GM18907 (cell line): Measurements from ENCODE around the gene SYT3.

ENCODE experiments used
- ATAC-seq: cut with Tn5 transposase; IDR thresholded peaks from one replicate; pipeline ENCODE4 v1.9.1; 2021; ENCODE audit warnings: mild to moderate bottlenecking, moderate library complexity; ENCODE audit not compliant: unreplicated experiment

Gene SYT3

DNA sequence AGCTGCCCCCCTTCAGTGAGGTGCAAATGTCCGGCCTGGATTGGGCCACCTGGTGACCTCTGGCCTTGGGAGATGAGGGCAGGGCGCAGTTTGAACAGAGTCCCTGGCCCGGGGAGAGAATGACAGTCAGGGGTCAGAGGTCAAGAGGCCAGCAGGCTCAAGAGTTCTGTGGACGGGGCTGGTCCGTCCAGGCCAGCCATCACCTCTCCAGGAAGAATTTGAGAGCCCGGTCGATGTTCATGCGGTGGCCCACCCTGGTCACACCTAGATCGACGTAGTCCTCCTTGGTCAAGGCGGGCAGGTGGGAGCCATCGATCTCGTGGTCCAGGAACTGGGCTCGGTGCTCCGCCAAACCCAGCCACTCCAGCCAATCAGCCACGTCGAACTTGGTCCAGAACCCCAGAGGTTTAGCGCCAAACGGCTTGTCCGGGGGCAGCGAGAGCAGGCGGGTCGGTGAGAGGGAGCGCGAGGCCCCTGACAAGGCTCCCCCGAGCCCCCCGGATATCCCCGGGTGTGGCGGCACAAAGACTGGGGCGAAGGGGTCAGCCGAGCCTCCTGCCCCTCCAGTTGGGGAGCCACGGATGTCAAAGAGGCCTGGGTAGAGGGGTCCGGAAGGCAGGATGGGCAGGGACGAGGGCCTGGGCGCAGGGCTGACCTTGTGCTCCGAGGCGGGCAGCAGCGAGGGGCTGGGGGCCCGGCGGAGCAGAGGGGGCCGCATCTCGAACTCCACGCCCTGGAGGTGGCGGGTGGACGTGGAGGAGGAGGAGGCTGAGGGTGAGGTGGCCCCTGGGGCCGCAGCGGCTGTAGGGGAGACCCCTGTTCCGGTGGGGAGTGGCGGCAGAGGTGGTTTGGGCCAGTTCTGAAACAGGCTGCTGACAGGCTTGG, 22.3 kb upstream of the SYT3 start:
- no peak for ATAC-seq

DNA sequence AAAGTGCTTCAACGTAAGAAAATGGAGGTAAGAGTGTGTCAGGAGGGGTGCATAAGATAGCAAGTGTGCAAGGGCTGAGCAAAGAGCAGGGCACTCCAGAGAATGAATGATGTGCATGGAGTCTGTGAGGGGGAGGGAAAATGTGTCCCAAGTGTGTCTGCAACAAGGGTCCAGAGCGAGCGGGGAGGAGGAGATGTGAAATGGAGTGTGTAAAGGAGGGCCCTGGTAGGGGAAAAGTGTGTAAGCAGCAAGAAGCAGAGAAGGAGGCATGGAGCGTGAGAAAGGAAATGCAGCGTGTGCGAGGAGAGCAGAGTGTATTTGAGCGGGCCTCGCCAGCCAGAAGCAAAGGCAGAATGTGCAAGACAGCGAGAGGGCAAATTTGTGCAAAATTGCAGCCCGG, 21.3 kb upstream of the SYT3 start:
- ATAC-seq: no peak

DNA sequence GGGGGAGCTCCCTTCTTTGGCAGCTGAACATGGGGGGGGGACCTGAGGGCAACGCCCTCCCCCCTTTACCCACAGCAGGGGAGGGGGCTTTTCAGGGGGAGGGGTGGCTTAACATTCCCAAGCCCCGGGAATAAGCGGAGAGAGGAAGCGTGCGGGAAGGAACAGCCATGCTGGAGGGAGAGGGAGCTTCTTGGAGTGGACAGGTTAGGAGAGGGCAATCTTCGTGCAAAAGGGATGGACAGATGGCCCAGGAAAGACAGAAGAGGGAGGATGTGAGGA, 20.3 kb upstream of the SYT3 start:
- no peak for ATAC-seq

DNA sequence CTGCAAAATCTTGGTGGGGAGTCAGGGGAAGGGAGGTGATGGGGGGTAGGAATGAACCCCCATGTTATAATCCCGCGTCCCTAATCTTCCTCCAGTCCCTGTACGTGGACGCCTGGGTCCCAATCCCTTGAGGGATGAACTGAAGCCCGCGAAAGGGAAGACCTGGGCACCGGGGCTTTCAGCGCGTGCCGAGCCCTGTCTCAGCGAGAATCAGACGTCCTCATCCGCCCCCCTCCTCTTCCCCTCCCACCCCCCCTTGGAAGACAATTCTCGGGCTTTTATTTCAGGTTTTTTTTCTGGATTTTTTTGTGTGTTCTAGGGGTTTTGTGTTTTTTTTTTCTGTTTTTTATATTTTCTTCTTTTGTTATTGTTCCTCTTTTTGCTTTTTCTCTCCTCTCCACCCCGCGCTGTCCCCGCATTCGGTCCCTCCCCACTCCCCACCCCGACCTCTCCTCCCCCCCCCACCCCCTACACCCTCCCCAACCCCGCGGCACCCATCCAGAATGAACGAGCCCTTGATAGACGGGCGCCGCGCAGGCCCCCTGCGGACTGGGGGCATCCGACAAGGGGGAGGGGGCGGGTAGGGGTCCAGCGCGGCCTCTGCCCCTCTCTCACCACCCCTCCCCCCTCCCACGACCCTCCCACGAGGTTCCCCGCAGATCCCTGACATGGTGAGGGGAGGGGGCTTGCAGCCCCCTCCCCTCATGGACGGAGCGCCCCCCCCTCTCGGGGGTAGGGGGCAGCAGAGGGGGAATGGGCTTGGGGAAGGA, 19.8 kb upstream of the SYT3 start:
- no peak for ATAC-seq

DNA sequence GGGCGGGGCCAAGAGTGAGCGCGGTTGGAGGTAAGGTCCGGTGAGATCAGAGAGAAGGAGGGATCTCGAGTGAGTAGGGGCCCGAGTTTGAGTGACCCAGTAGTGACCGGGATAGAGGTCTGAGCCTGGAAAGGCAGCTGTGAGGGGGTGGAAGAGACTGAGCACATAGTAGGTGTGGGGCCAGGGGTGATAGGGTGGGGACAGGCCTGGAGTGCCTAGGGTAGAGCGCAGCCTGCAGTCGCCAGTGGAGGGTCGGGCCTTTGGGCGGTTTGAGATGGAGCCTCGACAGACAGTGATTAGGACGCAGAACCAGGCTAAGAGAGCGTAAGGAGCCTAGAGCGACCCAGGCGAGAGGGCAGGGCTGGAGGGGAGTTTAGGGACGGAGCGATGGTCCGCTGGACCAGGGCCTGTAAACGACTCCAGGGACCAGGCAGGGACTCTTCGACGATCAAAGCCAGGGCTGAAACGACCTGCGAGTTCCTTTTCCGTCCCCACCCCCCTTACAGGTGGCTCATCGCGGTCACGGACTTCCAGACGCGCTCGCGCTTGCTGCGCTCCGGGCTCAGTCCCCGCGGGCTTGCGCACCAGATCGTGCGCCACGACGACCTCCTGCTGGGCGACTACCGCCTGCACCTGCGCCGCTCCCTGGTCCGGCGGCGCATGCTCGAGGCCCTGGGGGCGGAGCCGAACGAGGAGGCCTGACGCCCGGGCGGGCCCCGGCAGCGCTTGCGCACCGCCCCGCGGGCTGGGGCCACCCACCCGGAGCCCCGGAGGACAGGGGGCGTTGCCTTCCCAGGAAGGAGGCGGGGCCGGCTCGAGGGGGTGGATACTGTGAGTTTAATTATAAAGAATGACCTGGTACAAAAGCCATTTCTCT, 19.0 kb upstream of the SYT3 start:
- ATAC-seq: no peak

DNA sequence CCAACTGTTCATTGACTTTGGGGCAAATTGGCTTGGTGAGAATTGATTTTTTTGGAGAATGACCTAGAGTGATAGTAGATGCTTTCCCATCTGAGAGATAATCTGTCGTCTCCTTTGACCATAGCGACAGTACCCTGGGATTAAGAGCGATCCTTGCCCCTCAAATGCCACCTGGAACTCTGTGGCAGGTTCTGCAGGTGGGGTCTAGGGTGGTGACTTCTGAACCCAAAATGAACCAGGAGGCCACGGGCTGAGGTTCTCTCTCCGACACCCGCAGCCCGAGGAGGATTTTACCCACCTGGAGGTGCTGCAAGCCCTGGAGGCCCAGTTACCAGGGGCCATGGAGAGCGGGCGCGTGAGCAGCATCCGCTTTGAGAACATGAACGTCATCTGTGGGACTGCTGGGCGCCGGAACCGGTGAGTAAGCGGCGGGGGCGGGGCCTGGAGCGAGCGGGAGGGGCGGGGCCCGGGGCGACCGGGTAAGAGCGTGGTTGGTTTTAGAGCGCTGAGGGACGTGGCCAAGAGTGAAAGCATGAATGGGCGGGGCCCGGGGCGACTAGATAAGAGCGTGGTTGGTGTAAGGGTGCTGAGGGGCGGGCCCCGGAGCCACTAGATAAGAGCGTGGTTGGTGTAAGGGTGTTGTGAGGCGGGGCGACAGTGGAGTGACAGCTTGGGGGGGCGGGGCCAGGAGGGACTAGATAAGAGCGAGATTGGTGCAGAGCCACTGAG, 18.2 kb upstream of the SYT3 start:
- no peak for ATAC-seq

DNA sequence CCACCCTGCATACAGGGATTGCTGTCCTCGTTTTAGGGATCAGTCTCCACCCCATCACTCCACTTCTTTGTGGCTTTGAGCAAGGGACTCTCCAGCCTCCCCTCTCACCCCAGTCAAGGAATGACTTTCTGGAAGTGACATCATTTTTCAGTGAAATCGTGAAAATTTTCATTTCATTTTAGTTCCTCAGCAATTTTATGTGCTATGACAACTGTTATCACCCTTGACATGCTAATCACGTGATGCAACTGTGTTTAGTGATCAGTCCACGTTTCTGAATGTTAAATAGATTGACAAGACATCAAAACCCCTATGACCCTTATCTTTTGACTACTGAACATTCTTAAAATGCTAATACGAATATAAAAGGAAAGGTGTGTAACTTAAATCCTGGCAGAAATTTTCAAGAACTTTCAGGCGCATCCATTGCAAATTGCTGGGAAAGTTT, 17.6 kb upstream of the SYT3 start:
- no peak for ATAC-seq

DNA sequence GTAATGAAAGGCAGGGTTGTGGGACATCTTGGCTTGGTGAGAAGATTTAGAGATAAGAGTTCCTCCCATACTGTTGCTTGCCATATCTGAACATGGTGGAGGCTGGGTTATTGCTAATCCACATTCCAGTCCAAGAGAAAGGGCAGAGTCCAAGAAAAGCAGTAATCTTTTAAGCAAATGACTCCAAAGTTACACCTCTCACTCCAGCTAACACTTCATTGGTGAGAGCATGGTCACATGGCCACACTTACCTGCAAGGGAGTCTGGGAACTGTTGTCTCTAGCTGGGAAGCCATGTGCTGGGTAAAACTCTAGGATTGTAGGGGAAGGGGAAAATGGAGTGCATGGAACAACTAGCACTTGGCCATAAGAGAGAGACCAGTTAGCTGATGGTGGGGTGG, 15.2 kb upstream of the SYT3 start:
- no peak for ATAC-seq

DNA sequence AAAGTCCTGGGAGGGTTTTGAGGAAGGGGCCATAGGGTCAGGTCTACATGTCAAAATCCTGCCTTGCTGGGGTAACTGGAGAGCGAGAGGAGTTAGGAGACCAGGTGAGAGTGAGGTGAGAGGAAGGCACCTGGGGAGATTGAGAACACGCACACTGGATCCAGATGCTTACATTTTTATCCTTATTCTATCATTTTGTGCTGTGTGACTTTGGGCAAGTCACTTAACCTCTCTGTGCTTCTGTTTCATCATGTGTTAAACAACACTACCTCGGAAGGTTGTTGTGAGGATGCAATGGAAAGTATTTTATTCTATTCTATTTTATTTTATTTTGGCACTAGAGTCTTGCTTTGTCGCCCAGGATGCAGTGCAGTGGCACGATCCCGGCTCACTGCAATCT, 13.0 kb upstream of the SYT3 start:
- ATAC-seq: no peak

DNA sequence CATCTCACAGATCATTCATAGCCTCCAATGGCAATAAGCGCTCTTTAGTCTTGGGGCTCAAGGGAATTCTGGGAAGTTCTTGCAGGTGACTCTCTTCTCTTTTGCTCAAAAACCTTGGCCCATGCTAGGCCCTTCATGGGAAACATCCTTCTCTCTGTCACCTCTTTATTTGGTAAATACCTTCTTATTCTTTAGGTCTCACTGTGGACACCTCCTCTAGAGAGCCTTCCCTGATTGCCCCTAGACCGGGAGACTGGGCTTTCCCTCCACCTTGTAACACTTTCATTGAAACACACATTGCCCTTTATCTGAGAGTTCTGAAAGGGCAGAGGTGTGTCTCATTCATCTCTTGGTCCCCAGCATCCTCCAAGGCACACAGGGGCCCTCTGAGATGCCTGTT, 11.5 kb upstream of the SYT3 start:
- no peak for ATAC-seq

DNA sequence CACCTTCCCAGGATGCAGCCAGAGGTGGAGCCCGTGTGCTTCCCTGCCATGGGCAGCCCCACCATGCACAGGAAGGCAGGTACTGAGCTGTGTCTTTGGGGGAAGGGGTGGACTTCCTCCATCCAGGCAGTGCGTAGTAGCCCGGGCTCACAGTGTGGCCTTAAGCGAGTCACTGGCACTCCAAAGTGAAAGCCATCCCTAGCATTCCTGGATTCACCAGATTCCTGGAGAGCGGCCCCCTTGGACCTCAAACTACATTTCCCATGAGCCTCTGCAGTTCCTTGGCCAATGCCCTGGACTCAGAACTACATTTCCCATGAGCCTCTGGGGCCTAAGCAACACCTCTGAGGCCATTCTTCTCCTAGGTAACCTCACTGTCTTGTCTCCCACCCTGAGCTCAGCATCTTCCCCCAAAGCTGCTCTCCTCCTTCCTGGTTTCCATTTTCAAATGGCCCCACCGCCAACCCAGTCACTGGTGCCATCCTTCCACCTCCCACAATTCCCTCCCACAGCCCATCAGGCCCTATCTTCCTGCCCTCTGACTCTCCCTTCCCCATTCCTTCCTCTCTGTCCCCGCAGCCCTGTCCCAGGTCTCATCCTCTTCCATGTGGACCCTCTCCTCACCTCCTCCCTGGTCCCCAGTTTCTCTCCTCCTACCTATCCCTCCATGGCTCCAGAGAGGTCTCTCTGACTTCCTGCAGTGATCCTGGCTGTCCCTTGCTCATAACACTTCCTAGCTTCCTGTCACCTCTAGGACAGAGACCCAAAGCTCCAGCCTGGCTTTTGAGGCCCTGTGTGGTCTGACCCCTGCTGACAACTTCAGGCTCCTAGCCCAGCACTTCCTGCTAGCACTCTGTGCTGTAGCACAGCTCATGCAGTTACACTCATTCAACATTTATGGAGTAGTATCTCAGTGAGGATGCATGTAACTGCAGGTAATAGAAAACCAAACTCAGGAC, 10.0 kb upstream of the SYT3 start, which contains the start of gene C19orf81:
Gene C19orf81, plus strand, starts transcription at position 13 of the 959 bp plus-strand sequence. Its CDS starts 0 bp downstream, at position 13.
- ATAC-seq: no peak

DNA sequence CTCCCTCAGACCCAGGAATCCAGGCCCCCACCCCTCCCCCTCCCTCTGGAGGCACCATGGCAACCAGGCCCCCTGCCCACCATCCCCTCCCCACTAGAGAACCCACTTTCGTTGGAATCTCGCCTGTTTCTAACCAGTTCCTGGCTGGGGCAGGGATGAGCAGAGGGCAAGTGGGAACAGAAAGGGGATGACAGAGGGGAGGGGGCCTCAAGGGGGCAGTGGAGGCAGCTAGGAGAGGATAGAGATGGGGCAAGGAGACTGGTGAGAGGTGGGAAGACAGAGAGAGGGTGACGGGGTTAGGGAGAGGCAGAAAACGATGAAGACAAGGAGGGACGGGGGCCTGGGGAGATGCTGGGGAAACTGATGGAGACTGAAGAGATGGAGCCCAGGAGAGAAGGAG, 9.0 kb upstream of the SYT3 start:
- no peak for ATAC-seq

DNA sequence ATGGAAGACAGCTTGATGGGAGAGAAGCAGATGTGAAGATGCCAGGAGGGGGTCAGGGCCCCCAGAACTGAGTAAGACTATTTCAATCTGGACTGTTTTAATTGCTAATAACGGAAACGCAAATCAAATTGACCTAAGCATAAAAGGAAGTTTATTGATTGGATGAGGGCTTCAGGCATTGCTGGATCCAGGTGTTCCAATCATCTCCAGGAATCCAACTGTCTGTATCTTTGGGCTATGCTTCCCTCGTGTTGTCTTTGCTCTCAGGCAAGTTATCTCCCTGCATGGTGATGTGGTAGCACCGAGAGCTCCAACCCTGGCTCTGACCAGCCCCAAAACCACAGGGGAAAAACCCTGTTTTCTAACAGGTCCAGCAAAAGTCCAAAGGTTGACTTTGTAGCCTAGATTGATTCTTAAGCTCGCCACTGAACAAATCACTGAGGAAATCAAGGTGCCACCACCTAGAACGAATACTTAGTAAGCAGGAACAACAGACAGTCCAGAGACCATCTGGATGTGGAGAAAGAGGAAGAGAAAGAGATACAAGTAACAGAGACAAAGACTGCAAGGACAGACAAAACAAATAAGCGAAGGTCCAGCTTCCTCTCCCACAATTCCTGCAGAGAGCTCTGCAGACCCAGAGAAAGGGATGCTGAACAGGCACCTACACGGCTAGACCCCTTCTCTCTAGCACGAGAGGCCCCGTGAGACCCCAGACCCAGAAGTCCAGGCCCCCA, 8.4 kb upstream of the SYT3 start:
- ATAC-seq: no peak

DNA sequence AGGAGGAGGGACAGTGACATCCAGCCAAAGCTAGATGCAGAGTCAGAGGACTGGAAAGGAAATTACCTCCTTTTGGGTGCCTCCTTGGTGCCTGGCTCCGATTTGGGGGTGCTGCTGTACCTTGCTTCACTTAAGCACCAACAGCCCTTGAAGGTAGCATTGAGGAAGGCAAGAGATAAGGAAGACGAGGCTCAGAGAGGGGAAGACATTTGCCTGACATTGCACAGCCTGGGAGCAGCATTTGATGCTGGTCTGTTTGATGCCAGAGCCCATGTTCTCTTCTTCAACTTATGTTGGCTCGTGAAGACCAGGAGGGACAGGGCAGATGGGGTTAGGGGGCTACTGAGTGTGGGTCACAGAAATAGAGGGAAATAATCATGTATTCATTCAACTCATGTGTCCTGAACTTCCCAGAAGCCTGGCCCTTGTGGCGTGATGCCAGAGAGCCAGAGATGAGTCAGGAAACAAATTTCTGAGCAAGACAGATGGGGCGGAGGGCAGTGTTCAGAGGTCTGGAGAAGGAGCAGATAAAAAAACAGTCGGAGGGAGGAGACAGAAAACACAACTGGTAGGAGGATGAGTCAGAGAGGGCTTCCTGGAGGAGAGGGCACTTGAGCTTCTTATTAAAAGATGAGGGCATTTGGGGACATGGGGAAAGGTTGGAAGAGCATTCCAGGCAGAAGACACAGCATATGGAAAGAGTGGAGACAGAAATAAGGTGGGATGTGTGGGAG, 6.6 kb upstream of the SYT3 start:
- ATAC-seq: no peak

DNA sequence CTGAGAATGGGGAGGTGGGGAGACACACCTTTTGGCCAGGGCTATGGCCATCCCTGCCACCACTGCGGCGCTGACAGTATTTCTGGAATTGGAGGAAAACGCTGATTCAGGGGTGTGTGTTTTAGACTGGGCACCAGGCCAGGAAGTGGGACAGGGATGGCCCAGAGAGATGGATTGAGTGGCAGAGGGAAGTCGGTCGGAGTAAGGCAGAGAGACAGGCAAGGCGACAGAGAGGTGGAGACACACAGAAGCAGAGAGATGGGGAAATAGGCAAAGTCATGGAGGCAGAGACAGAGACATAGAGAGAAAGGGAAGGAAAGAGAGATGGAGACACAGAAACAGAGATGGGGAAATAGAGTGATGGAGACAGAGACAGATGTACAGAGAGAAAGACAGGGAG, 5.4 kb upstream of the SYT3 start:
- no peak for ATAC-seq

DNA sequence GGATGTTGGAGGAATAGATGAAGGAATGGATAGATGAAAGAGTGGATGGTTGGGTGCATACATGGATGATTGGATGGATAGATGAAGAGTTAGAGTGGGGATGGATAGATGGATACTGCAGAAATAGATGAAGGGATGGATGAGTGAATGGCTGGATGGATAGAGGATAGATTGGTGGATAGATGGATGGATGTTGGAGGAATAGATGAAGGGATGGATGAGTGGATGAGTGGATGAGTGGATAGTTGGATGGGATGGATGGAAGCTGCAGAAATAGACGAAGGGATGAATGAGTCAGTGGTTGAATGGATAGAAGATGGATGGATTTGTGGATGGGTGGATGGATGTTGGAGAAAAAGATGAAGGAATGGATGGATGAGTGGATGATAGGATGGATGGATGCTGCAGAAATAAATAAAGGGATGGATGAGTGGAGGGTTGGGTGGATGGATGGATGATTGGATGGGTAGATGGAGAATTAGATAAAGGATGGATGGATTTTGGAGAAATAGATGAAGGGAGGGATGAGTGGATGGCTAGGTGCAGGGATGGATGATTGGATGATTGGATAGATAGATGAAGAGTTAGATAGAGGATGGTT, 4.7 kb upstream of the SYT3 start:
- ATAC-seq: no peak

DNA sequence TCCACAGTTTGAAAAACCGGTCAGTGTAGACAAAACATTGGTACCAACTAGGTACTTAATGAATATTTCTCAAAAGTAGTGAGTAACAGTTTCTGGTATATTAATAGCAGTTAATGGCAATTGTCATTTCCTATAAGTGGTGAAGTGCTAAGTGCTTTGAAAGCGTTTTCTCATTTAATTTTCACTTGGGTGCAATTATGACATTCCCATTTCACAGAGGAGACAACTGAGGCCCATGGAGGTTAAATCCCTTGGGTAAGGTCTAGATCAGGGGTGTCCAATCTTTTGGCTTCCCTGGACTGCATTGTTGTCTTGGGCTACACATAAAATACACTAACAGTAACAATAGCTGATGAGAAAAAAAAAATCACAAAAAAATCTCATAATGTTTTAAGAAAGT, 687 bp upstream of the SYT3 start:
- ATAC-seq: no peak

DNA sequence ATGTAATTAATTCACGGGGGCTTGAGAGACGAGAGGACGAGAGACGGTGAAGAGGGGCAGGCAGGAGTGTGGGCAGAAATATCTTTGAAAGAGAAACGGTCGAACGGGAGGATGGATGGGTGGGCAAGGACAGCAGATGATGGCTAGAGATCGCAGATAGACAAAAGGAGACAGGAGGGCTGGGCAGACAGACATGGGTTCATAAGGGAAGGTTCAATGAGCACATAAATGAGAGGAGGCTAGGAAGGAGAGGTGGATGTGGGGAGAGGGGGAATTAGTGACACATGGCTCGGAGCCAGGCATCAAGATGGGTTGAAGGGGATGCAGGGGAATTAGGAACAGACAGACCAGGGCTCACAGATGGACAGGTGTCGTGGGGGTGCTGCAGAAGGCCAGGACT, 1.1 kb downstream of the SYT3 start:
- no peak for ATAC-seq
